BJ (cell line): Measurements from ENCODE around the gene RAPGEF6. TPM values are rescaled to one million over a fixed set of nuclear protein-coding genes. Genes with fewer than 3 reads are reported as not detected.

Source experiments
- CTCF ChIA-PET: fragments of 350-600 bp; formaldehyde crosslinking; extraction: SDS; loops from one replicate; lab custom pipeline; 2021; ENCODE audit warnings: antibody characterized with exemption, inconsistent platforms; lab: Yijun Ruan, JAX
- POLR2A ChIA-PET: fragments of 300-600 bp; sonication (Branson Sonifier 250); formaldehyde crosslinking; extraction: SDS; loops from one replicate; lab custom pipeline; 2021; ENCODE audit warnings: antibody characterized with exemption; lab: Charles Lee
- DNase-seq: peaks from one replicate; pipeline ENCODE4 v3.0.0-alpha.2; 2011; ENCODE audit warnings: low read depth
- H3K27me3 ChIP-seq: 2 replicates; pipeline ENCODE4 v1.6.0; 2011; ENCODE audit warnings: low read length; ENCODE audit not compliant: control insufficient read depth, insufficient read depth
- H3K36me3 ChIP-seq: 2 replicates; pipeline ENCODE4 v1.5.1; 2011; ENCODE audit warnings: low read length; ENCODE audit not compliant: control insufficient read depth, insufficient read depth
- H3K4me3 ChIP-seq: 2 replicates; pipeline ENCODE4 v1.5.1; 2011; ENCODE audit warnings: low read depth, mild to moderate bottlenecking, control low read depth, low read length
- CTCF ChIP-seq: IDR thresholded peaks from 2 replicates; pipeline ENCODE4 v1.5.1; 2011; ENCODE audit warnings: low read depth, mild to moderate bottlenecking, control low read depth, inconsistent platforms, low read length, moderate library complexity; ENCODE audit not compliant: insufficient read depth
- polyA plus RNA-seq: library from polyadenylated mRNA; depleted of rRNA; stranded (reverse); fragments of >200 nt; gene quantifications from 2 replicates; pipeline ENCODE4 v1.2.3, GENCODE V29; 2011

Gene RAPGEF6
- polyA plus RNA-seq, 1 experiment, result 6.2 TPM

DNA sequence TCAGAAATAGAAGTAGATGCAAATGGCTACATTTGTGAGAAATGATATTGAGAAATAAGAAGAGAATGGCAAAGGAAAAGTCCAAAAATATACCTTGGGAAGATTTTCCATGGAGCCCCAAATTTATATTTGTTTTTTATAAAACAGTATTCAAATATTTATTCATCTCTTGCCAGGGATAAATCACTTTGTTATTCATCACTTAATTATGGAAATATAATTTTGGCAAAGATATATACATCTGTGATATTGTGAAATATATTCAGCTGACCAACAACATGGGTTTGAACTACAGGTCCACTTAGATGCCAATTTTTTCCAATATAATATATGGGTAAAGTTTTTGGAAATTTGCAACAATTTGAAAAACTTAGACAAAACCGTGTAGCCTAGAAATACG lies 19.7 kb upstream of the RAPGEF6 start:
- POLR2A ChIA-PET, result no interaction called here

DNA sequence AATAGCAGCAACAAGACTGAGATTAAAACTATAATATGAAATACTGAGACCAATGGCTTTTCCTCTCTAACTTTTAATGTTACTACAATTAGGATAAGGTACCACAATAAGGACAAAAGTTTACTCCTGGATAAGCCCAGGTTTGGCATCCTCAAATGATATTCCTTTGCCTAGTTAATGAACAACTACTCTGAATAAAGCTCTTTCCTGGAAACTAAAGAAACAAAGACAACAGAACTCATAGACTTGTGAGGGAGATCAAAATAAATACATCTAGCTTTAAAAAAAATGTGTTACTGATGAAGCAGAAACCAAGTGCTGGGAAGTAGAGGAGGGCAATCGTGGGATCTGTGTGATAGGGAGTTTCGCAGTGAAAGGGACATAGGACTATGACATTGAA lies 19.3 kb upstream of the RAPGEF6 start:
- no peak for DNase-seq
- TF ChIP-seq CTCF, result no peak
- Histone ChIP-seq H3K36me3 (peaks cover 9% of the 10 kb centered on the region), H3K4me3 (no peak overlapping the region), H3K27me3 (no peaks in the 10 kb centered on the region)
- ChIA-PET POLR2A (no interaction called here), CTCF (no interaction called here)

More for the DNA sequence above, 19.7 kb upstream of the RAPGEF6 start:
- Histone ChIP-seq H3K27me3 (no peaks in the 10 kb centered on the region), H3K36me3 (peaks cover 12% of the 10 kb centered on the region), H3K4me3 (no peak overlapping the region)
- TF ChIP-seq CTCF, result no peak
- CTCF ChIA-PET, result no interaction called here
- DNase-seq, result no peak

DNA sequence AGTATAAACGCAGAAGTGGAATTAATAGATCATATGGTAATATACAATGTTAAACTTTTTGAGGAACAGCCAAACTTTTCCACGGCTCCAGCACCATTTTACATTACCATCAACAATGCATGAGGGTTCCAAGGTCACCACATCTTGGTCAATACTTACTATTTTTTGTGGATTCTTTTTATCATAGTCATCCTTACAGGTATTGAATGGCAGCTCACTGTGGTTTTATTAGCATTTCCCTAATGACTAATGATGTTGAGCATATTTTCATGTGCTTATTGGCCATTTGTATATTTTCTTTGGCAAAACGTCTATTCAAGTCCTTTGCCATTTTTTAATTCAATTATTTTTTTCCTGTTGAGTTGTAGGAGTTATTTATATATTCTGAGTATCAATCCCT lies 14.1 kb upstream of the RAPGEF6 start:
- no peak for DNase-seq
- H3K36me3 ChIP-seq, result peaks cover 9% of the 10 kb centered on the region; the same call in 1 of the 2 replicates
- H3K27me3 ChIP-seq, result no peaks in the 10 kb centered on the region
- POLR2A ChIA-PET, result interaction anchor here (0.6 kb wide), 1 partner anchor 9 kb away, joined by 5 read pairs; no protein-coding TSS in a partner anchor
- no peak overlapping the region for H3K4me3 ChIP-seq
- CTCF ChIA-PET, result no interaction called here
- no peak for TF ChIP-seq CTCF

- ChIA-PET POLR2A (interaction anchor here (0.6 kb wide), 1 partner anchor 9 kb away, joined by 3 read pairs; no protein-coding TSS in a partner anchor), CTCF (no interaction called here)
- Histone ChIP-seq H3K36me3 (peaks cover 9% of the 10 kb centered on the region; the same call in 1 of the 2 replicates), H3K4me3 (no peak overlapping the region), H3K27me3 (no peaks in the 10 kb centered on the region)
- no peak for TF ChIP-seq CTCF
- DNase-seq, result no peak
Measured at GRCh38 chr5:131647048-131647769, 12.2 kb upstream of the RAPGEF6 start.

- H3K4me3 ChIP-seq, result no peak overlapping the region
- H3K36me3 ChIP-seq, result peaks cover 3% of the 10 kb centered on the region; the same call in 1 of the 2 replicates
- ChIA-PET POLR2A (no interaction called here), CTCF (no interaction called here)
- no peaks in the 10 kb centered on the region for H3K27me3 ChIP-seq
- TF ChIP-seq CTCF, result no peak
- DNase-seq, result no peak
Measured at GRCh38 chr5:131644822-131645221, 9.8 kb upstream of the RAPGEF6 start.
